PFSK-1 (cell line): ENCODE measurements around the gene KMT2B. TPM values are rescaled to one million over a fixed set of nuclear protein-coding genes. Genes with fewer than 3 reads are reported as not detected.

Experiments
- FOXP2 ChIP-seq: optimal IDR thresholded peaks from 2 replicates; pipeline ENCODE3; 2011; ENCODE audit warnings: borderline replicate concordance, control low read depth, inconsistent platforms; ENCODE audit not compliant: insufficient read depth; ENCODE audit errors: extremely low read length, extremely low read depth
- POLR2AphosphoS5 ChIP-seq: IDR thresholded peaks from 2 replicates; pipeline ENCODE4 v1.6.1; 2012; ENCODE audit warnings: low read depth, mild to moderate bottlenecking, control low read depth, low read length, moderate library complexity
- REST ChIP-seq, 2 experiments: IDR thresholded peaks; 2 replicates each; pipeline versions ENCODE4 v1.6.1 to v1.8.0; 2011 to 2012; ENCODE audit warnings: low read depth in 2 of 2, low read length in 2 of 2, control low read depth in 1 of 2, inconsistent platforms in 1 of 2, mild to moderate bottlenecking in 1 of 2, moderate library complexity in 1 of 2; ENCODE audit not compliant: insufficient read depth in 1 of 2
- SIN3A ChIP-seq: IDR thresholded peaks from 2 replicates; pipeline ENCODE4 v1.6.1; 2012; ENCODE audit warnings: mild to moderate bottlenecking, low read length, moderate library complexity, borderline replicate concordance; ENCODE audit not compliant: insufficient read depth
- TAF1 ChIP-seq: IDR thresholded peaks from 2 replicates; pipeline ENCODE4 v1.6.1; 2012; ENCODE audit warnings: low read length, control low read depth, borderline replicate concordance; ENCODE audit not compliant: insufficient read depth
- polyA plus RNA-seq: library from polyadenylated mRNA; unstranded; fragments of >200 nt; gene quantifications from one replicate; pipeline ENCODE4 v1.2.1, GENCODE V29; 2012; ENCODE audit warnings: low read depth, missing spikeins; ENCODE audit not compliant: insufficient read length

KMT2B gene
- 69.0 TPM for polyA plus RNA-seq

- TF ChIP-seq SIN3A (no peak), POLR2AphosphoS5 (no peak), FOXP2 (no peak), TAF1 (no peak), REST (IDR thresholded peaks at IDR 0.05; ENCODE audit: insufficient read depth in 1 of 2, low read depth in 2 of 2, low read length in 2 of 2) (no peak)
These were observed at the start of gene KMT2B for GRCh38 chr19:35717665-35718344. TSS of gene KMT2B (plus strand) at chr19:35718003. CDS start at chr19:35718019, 16 bp downstream.

- TF ChIP-seq TAF1: no peak
These were observed 48.2 kb upstream of the KMT2B start for GRCh38 chr19:35669566-35669965.

- TF ChIP-seq SIN3A (no peak), TAF1 (no peak), POLR2AphosphoS5 (no peak), FOXP2 (no peak), REST (IDR thresholded peaks at IDR 0.05; ENCODE audit: insufficient read depth in 1 of 2, low read depth in 2 of 2, low read length in 2 of 2) (no peak)
These were observed 47.8 kb upstream of the KMT2B start for GRCh38 chr19:35669974-35670373.

- TF ChIP-seq FOXP2 (no peak), TAF1 (no peak), REST (IDR thresholded peaks at IDR 0.05; ENCODE audit: insufficient read depth in 1 of 2, low read depth in 2 of 2, low read length in 2 of 2) (no peak), SIN3A (no peak), POLR2AphosphoS5 (no peak)
These were observed 47.1 kb upstream of the KMT2B start for GRCh38 chr19:35670686-35671085.

GRCh38 chr19:35671818-35672217, 46.0 kb upstream of the KMT2B start:
- no peak for TF ChIP-seq POLR2AphosphoS5
- no peak for TF ChIP-seq REST (IDR thresholded peaks at IDR 0.05; ENCODE audit: insufficient read depth in 1 of 2, low read depth in 2 of 2, low read length in 2 of 2)
- TF ChIP-seq SIN3A: no peak
- no peak for TF ChIP-seq FOXP2
- TF ChIP-seq TAF1: no peak
